ENCODE results near the gene CCDC81.

GRCh38 chr11:86418917-86419316, 44.2 kb downstream of the CCDC81 start:
- TF ChIP-seq MAFK (IDR thresholded peaks at IDR 0.05; ENCODE audit: low read length) (no peak), ZNF785 (CRISPR knock-in tag; IDR thresholded peaks at IDR 0.05) (no peak), E2F6 (IDR thresholded peaks at IDR 0.05; ENCODE audit: borderline replicate concordance in 1 of 2, extremely low read depth in 1 of 2, insufficient read depth in 1 of 2, insufficient read length in 1 of 2, low read depth in 1 of 2, low read length in 1 of 2, poor library complexity in 1 of 2, severe bottlenecking in 1 of 2) (no peak), YBX1 (IDR thresholded peaks at IDR 0.05) (no peak), POLR2G (IDR thresholded peaks at IDR 0.05; ENCODE audit: low read depth, low read length) (no peak), TAF9B (IDR thresholded peaks at IDR 0.05; ENCODE audit: partially characterized antibody) (no peak), CTCF (IDR thresholded peaks at IDR 0.05 in 2 of 3, conservative IDR thresholded peaks at IDR 0.05 in 1 of 3; ENCODE audit: insufficient read depth in 2 of 3, low read depth in 1 of 3, low read length in 3 of 3) (peak in 2 of 3 experiments; percentile 53 to 61; a peak in 4 of 6 replicates), PHTF2 (CRISPR knock-in tag; IDR thresholded peaks at IDR 0.05) (no peak), USF2 (CRISPR knock-in tag; IDR thresholded peaks at IDR 0.05) (no peak), RUNX1 (IDR thresholded peaks at IDR 0.05; ENCODE audit: low read depth) (no peak)
